Measurements from ENCODE around the gene KRABD2.

Gene KRABD2

DNA sequence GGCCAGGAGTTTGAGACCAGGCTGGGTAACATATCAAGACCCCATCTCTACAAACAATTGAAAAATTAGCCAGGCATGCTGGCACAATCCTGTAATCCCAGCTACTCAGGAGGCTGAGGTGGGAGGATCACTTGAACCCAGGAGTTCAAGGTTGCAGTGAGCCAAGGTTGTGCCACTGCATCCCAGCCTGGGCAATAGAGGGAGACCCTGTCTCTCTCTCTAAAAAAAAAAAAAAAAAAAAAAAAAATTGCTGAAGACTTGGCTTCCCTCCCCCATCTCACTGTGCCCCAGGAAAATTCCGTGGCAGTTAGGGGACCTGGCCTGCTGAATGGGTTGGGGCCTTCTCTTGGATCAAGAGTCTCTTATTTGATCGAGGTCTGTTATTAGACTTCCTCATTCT lies 37.0 kb downstream of the KRABD2 start, which contains the start of gene ODF4:
Gene ODF4, plus strand, starts transcription at position 301 of the 400 bp plus-strand sequence. CDS start 212 bp downstream, outside the sequence.
- H3K36me3 ChIP-seq: no peaks in the 10 kb centered on the region
- intact Hi-C loops (cut with DNase I): no loop called here
- WGBS, 3 donors: 81 to 88% (median 82%) methylated on average over 2 of the region's 2 CpGs
- no peak for DNase-seq
- TF ChIP-seq EP300 (IDR thresholded peaks at IDR 0.05): no peak
- no peak for TF ChIP-seq POLR2A (IDR thresholded peaks at IDR 0.05)
- TF ChIP-seq, protein P1, sequence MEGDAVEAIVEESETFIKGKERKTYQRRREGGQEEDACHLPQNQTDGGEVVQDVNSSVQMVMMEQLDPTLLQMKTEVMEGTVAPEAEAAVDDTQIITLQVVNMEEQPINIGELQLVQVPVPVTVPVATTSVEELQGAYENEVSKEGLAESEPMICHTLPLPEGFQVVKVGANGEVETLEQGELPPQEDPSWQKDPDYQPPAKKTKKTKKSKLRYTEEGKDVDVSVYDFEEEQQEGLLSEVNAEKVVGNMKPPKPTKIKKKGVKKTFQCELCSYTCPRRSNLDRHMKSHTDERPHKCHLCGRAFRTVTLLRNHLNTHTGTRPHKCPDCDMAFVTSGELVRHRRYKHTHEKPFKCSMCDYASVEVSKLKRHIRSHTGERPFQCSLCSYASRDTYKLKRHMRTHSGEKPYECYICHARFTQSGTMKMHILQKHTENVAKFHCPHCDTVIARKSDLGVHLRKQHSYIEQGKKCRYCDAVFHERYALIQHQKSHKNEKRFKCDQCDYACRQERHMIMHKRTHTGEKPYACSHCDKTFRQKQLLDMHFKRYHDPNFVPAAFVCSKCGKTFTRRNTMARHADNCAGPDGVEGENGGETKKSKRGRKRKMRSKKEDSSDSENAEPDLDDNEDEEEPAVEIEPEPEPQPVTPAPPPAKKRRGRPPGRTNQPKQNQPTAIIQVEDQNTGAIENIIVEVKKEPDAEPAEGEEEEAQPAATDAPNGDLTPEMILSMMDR (IDR thresholded peaks at IDR 0.05): no peak
- H3K4me1 ChIP-seq (ENCODE audit: insufficient read depth): no peaks in the 10 kb centered on the region
- H3K27ac ChIP-seq: no peak within 1 kb of the TSS
- no peaks in the 10 kb centered on the region for H3K9me3 ChIP-seq
- no peaks in the 10 kb centered on the region for H3K27me3 ChIP-seq
- no peak within 1 kb of the TSS for H3K4me3 ChIP-seq

DNA sequence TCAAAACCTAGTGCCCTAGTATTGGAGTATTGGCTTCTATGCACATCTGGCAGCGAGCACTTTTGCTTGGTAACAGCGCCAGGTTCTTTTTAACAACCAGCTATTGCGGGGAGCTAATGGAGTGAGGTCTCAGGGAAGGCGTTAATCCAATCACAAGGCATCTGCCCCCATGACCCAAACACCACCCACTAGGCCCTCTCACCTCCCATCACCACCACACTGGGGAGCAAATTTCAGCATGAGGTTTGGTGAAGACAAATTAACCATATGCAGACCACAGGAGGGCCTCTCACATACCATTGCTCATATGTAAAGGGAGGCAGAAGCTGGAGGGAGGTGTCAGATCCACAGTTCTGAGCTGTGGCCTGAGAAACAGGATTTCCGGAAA lies 37.8 kb downstream of the KRABD2 start:
- TF ChIP-seq, protein P1 (IDR thresholded peaks at IDR 0.05): no peak
- TF ChIP-seq POLR2A (IDR thresholded peaks at IDR 0.05) (no peak), EP300 (IDR thresholded peaks at IDR 0.05) (no peak)
- H3K4me3 ChIP-seq: no peak overlapping the region
- no peaks in the 10 kb centered on the region for H3K4me1 ChIP-seq (ENCODE audit: insufficient read depth)
- intact Hi-C loops (cut with DNase I): no loop called here
- no peaks in the 10 kb centered on the region for H3K27me3 ChIP-seq
- no peaks in the 10 kb centered on the region for H3K36me3 ChIP-seq
- no peaks in the 10 kb centered on the region for H3K9me3 ChIP-seq
- WGBS, 3 donors: 65 to 70% (median 66%) methylated on average over 5 of the region's 5 CpGs
- no peak overlapping the region for H3K27ac ChIP-seq
- DNase-seq: no peak

DNA sequence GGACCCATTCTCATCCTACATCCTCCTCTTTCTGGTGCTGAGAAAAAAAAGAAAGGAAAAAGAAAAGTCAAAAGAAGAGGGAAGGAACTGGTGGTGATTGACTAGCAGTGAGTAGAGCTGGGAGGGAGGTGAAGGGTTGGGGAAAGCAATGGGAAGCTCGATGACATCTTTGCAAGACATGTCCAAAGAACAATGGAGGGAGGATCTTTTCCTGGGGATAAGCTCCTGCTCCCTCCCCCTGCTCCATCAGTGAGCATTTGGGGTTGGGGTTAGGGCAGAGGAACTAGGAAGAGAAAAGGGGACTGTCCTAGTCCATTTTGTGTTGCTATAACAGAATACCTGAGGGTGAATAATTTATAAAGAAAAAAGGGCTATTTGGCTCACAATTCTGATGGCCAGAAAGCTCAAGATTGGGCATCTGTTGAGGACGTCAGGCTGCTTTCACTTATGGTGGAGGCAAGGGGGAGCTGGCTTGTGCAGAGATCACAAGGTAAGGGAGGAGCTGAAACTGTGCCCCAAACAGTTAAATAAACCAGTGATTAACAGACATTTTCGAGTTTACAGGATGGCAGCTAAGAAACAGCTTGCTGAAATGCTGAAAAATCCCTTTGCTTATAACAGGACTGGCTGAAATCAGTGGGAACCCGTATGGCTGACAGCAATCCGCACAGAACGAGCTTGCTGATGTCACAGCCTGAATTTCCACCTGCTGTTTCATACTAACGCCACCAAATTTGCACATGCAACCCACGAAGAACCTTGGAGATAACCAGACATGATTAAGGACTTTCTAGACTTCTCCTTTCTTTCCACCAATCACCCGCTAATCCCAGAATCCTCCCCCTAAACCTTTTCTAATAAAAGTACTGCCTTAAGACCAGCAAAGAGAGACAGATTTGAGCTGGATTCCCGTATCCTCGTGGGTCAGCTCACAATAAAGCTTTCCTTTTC lies 38.4 kb downstream of the KRABD2 start:
- Histone ChIP-seq H3K4me1 (ENCODE audit: insufficient read depth) (no peaks in the 10 kb centered on the region), H3K9me3 (no peaks in the 10 kb centered on the region), H3K27ac (no peak overlapping the region), H3K27me3 (no peaks in the 10 kb centered on the region), H3K4me3 (no peak overlapping the region), H3K36me3 (no peaks in the 10 kb centered on the region)
- intact Hi-C loops (cut with DNase I): no loop called here
- no peak for DNase-seq
- WGBS, 3 donors: 8 to 12% (median 9%) methylated on average over 11 of the region's 11 CpGs
- TF ChIP-seq EP300 (IDR thresholded peaks at IDR 0.05): no peak
- TF ChIP-seq, protein P1 (IDR thresholded peaks at IDR 0.05): no peak
- TF ChIP-seq POLR2A (IDR thresholded peaks at IDR 0.05): no peak

DNA sequence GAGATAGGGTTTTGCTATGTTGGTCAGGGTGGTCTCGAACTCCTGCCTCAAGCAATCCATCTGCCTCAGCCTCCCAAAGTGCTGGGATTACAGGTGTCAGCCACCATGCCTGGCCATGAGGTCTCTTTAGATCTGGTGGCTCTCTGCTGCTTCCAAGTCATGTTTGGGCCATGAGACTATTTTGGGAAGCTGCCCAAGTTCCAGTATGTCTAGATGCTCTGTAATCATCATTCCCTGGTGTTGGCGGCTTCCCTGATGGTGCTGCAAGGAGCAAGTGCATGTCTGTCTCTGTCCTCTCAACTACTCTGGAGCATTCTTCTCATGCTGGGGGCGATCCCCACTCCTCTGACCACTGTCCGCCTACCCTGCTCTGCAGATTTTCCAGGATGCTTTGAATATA lies 43.2 kb downstream of the KRABD2 start:
- Histone ChIP-seq H3K4me1 (ENCODE audit: insufficient read depth) (no peaks in the 10 kb centered on the region), H3K27me3 (no peaks in the 10 kb centered on the region), H3K4me3 (no peak overlapping the region), H3K9me3 (no peaks in the 10 kb centered on the region), H3K27ac (no peak overlapping the region), H3K36me3 (no peaks in the 10 kb centered on the region)
- intact Hi-C loops (cut with DNase I): no loop called here
- TF ChIP-seq POLR2A (IDR thresholded peaks at IDR 0.05) (no peak), EP300 (IDR thresholded peaks at IDR 0.05) (no peak)
- TF ChIP-seq, protein P1 (IDR thresholded peaks at IDR 0.05): no peak
- no peak for DNase-seq
- WGBS, 3 donors: 85 to 93% (median 90%) methylated on average over 4 of the region's 4 CpGs

Measured in ovary (tissue), 7 donors.